ENCODE results near the gene UGT2B7.
"Not testable (repeated sequence)": the region's sequence is repeated elsewhere in the genome, so short reads cannot be mapped to it uniquely, and the experiment has no call there.

Gene UGT2B7

GRCh38 chr4:69096111-69096656 is at the start of gene UGT2B7:
Gene UGT2B7 (plus strand): TSS chr4:69096474. CDS start chr4:69096521, 47 bp downstream.
- DNase-seq = no peak

GRCh38 chr4:69049860-69050259 is 46.4 kb upstream of the UGT2B7 start:
- DNase-seq = no peak

GRCh38 chr4:69050853-69051575 is 45.3 kb upstream of the UGT2B7 start:
- not testable (repeated sequence) for DNase-seq

- no peak for DNase-seq
Observed at GRCh38 chr4:69051576-69051943, 44.7 kb upstream of the UGT2B7 start.

- not testable (repeated sequence) for DNase-seq
Observed at GRCh38 chr4:69053309-69053885, 42.9 kb upstream of the UGT2B7 start.

GRCh38 chr4:69054033-69054432 is 42.2 kb upstream of the UGT2B7 start:
- DNase-seq = not testable (repeated sequence)

- no peak for DNase-seq
Observed at GRCh38 chr4:69054578-69055200, 41.6 kb upstream of the UGT2B7 start.

- DNase-seq = no peak
Observed at GRCh38 chr4:69056150-69056549, 40.1 kb upstream of the UGT2B7 start.

- no peak for DNase-seq
Observed at GRCh38 chr4:69056921-69057550, 39.2 kb upstream of the UGT2B7 start.

GRCh38 chr4:69057620-69058409 is 38.5 kb upstream of the UGT2B7 start:
- DNase-seq = no peak

- DNase-seq = no peak
Observed at GRCh38 chr4:69058410-69059059, 37.7 kb upstream of the UGT2B7 start.

GRCh38 chr4:69060651-69061308 is 35.5 kb upstream of the UGT2B7 start:
- no peak for DNase-seq

- no peak for DNase-seq
Observed at GRCh38 chr4:69064391-69064790, 31.9 kb upstream of the UGT2B7 start.

GRCh38 chr4:69066945-69067344 is 29.3 kb upstream of the UGT2B7 start:
- DNase-seq = no peak

- DNase-seq = no peak
Observed at GRCh38 chr4:69069085-69069484, 27.2 kb upstream of the UGT2B7 start.

GRCh38 chr4:69070590-69070989 is 25.7 kb upstream of the UGT2B7 start:
- no peak for DNase-seq

- DNase-seq = no peak
Observed at GRCh38 chr4:69071286-69071685, 25.0 kb upstream of the UGT2B7 start.

GRCh38 chr4:69073375-69073774 is 22.9 kb upstream of the UGT2B7 start:
- DNase-seq = no peak

GRCh38 chr4:69075061-69075792 is 21.0 kb upstream of the UGT2B7 start:
- no peak for DNase-seq

- no peak for DNase-seq
Observed at GRCh38 chr4:69078852-69079251, 17.4 kb upstream of the UGT2B7 start.

- DNase-seq = no peak
Observed at GRCh38 chr4:69088473-69088872, 7.8 kb upstream of the UGT2B7 start.

All from stimulated activated CD4-positive, alpha-beta T cell treated with anti-CD3 and anti-CD28 coated beads, Interleukin-4, amount 100 ng/mL, for 1 hour (primary cell).